Measurements from ENCODE around the gene GALNT2. TPM values are rescaled to one million over a fixed set of nuclear protein-coding genes. Genes with fewer than 3 reads are reported as not detected.

Gene GALNT2
- total and polyA plus RNA-seq, 2 experiments from 2014 or later = 17.8 to 48.3 TPM

GRCh38 chr1:230112782-230113181 is 45.7 kb downstream of the GALNT2 start:
- H3K4me1 ChIP-seq (ENCODE audit: insufficient read depth) = peaks cover 41% of the 10 kb centered on the region
- peaks cover 4% of the 10 kb centered on the region; the same call in 1 of the 3 replicates for H3K36me3 Mint-ChIP-seq (ENCODE audit: low read depth)
- H2AFZ ChIP-seq = no peak overlapping the region
- no peaks in the 10 kb centered on the region for H3K9me3 Mint-ChIP-seq
- 0 out of 2 replicates have a peak, but pooled peaks cover 3% of the 10 kb centered on the region for H3F3A ChIP-seq (replicated peaks; ENCODE audit: low read depth)
- H3K4me3 Mint-ChIP-seq = no peak overlapping the region; the same call in 2 of the 3 replicates
- DNase-seq (ENCODE audit: low spot score) (no peak), ATAC-seq (no peak)
- H3K4me3 ChIP-seq = no peak overlapping the region
- TF ChIP-seq CREB1 (CRISPR knock-in tag; IDR thresholded peaks at IDR 0.05; ENCODE audit: low read depth) (no peak), ZNF331 (CRISPR knock-in tag; IDR thresholded peaks at IDR 0.05; ENCODE audit: low read depth) (no peak), ETS1 (IDR thresholded peaks at IDR 0.05) (no peak), NANOG (IDR thresholded peaks at IDR 0.05; ENCODE audit: borderline replicate concordance) (no peak), CTCF (conservative IDR thresholded peaks at IDR 0.05; ENCODE audit: low read depth in 2 of 2) (no peak), EZH2 (IDR thresholded peaks at IDR 0.05; ENCODE audit: low read depth, unreplicated experiment) (no peak), EZH2phosphoT487 (IDR thresholded peaks at IDR 0.05; ENCODE audit: unreplicated experiment) (no peak), POLR2AphosphoS5 (IDR thresholded peaks at IDR 0.05; ENCODE audit: low read depth) (no peak), REST (IDR thresholded peaks at IDR 0.05; ENCODE audit: unreplicated experiment) (no peak)
- no peaks in the 10 kb centered on the region for H3K36me3 ChIP-seq (ENCODE audit: insufficient read depth)
- H3K27me3 ChIP-seq (ENCODE audit: insufficient read depth) = no peaks in the 10 kb centered on the region
- H3K27ac Mint-ChIP-seq = peak overlapping the region; percentile 61
- no peaks in the 10 kb centered on the region; the same call in 1 of the 2 replicates for H4K20me1 ChIP-seq (replicated peaks; ENCODE audit: insufficient read depth)
- peaks cover 52% of the 10 kb centered on the region for H3K4me1 Mint-ChIP-seq
- no peak overlapping the region for H3K27ac ChIP-seq (ENCODE audit: low read depth)
- no peak overlapping the region for H3K4me2 ChIP-seq
- H3K27me3 Mint-ChIP-seq (ENCODE audit: insufficient read depth, low read depth, poor library complexity) = peaks cover 6% of the 10 kb centered on the region
- H3K79me2 ChIP-seq (replicated peaks; ENCODE audit: insufficient read depth) = peaks cover 76% of the 10 kb centered on the region
- no peaks in the 10 kb centered on the region; the same call in 1 of the 2 replicates for H3K9me2 ChIP-seq (ENCODE audit: insufficient read depth)

All from GM23338 (cell line).